Endothelial cell of umbilical vein (primary cell): ENCODE results near the gene RUNX2. TPM values are rescaled to one million over a fixed set of nuclear protein-coding genes. Genes with fewer than 3 reads are reported as not detected.

Experiments
- BruUV-seq: library from RNA; stranded (reverse); fragments of 400-500 nt; replicated peaks from 2 replicates; lab custom pipeline; 2021; lab: Mats Ljungman, UMichigan
- CTCF ChIA-PET: fragments of 300-600, 350-600 bp; sonication (Branson Sonifier 250); formaldehyde crosslinking; loops from one replicate; lab custom pipeline; 2021; ENCODE audit warnings: antibody characterized with exemption, inconsistent platforms; lab: Charles Lee
- POLR2A ChIA-PET: fragments of 300-600, 350-600 bp; sonication (Branson Sonifier 250); formaldehyde crosslinking; loops from one replicate; lab custom pipeline; 2021; ENCODE audit warnings: antibody characterized with exemption, inconsistent platforms; lab: Charles Lee
- DNase-seq: peaks from one replicate; pipeline ENCODE4 v3.0.0-alpha.2; 2011; ENCODE audit warnings: low read depth, low spot score
- FAIRE-seq: peaks from 2 replicates; lab custom pipeline; 2011; peaks lifted over from hg19 to GRCh38; lab: Jason Lieb, UNC
- H2AFZ ChIP-seq: 2 replicates; pipeline ENCODE4 v1.6.0; 2012; ENCODE audit warnings: low read depth, low read length, control low read depth, inconsistent platforms
- H3K27ac ChIP-seq: 2 replicates; pipeline ENCODE4 v1.5.1; 2011; ENCODE audit warnings: low read depth, mild to moderate bottlenecking, control low read depth, low read length, moderate library complexity; ENCODE audit not compliant: insufficient read depth
- H3K27me3 ChIP-seq, 2 experiments: 2 replicates each; pipeline versions ENCODE4 v1.6.0 to v1.6.1; 2011; ENCODE audit warnings: low read length in 2 of 2, mixed read lengths in 1 of 2; ENCODE audit not compliant: control insufficient read depth in 2 of 2, insufficient read depth in 2 of 2
- H3K36me3 ChIP-seq, 2 experiments: 2 replicates in 1 of 2; 3 replicates in 1 of 2; pipeline ENCODE4 v1.5.1; 2011; ENCODE audit warnings: low read length in 2 of 2, mild to moderate bottlenecking in 1 of 2, moderate library complexity in 1 of 2; ENCODE audit not compliant: control insufficient read depth in 2 of 2, insufficient read depth in 2 of 2; ENCODE audit errors: extremely low read depth in 1 of 2
- H3K4me1 ChIP-seq: 3 replicates; pipeline ENCODE4 v1.5.1; 2011; ENCODE audit warnings: mild to moderate bottlenecking, low read length; ENCODE audit not compliant: control insufficient read depth, insufficient read depth; ENCODE audit errors: extremely low read depth
- H3K4me2 ChIP-seq: 2 replicates; pipeline ENCODE4 v1.6.1; 2011; ENCODE audit warnings: low read length, control low read depth, mixed read lengths; ENCODE audit not compliant: insufficient read depth
- H3K4me3 ChIP-seq, 3 experiments: fragments of 200-600 bp in 1 of 3; sonication (generic), shearing (Covaris generic) in 1 of 3; replicated peaks in 1 of 3; 2 replicates each; pipeline ENCODE4 v1.5.1; 2011 to 2016; ENCODE audit warnings: control low read depth in 3 of 3, low read length in 3 of 3, mild to moderate bottlenecking in 2 of 3, inconsistent platforms in 1 of 3, low read depth in 1 of 3, moderate library complexity in 1 of 3; ENCODE audit not compliant: insufficient read depth in 1 of 3
- H3K79me2 ChIP-seq: 2 replicates; pipeline ENCODE4 v1.6.0; 2012; ENCODE audit warnings: low read length, inconsistent platforms; ENCODE audit not compliant: control insufficient read depth, insufficient read depth
- H3K9ac ChIP-seq: replicated peaks from 2 replicates; pipeline ENCODE3; 2011; ENCODE audit warnings: low read length, control low read depth; ENCODE audit not compliant: insufficient read depth; ENCODE audit errors: extremely low read depth
- H3K9me1 ChIP-seq: replicated peaks from 3 replicates; pipeline ENCODE4 v1.6.0; 2011; ENCODE audit warnings: mild to moderate bottlenecking, low read length; ENCODE audit not compliant: control insufficient read depth, insufficient read depth; ENCODE audit errors: extremely low read depth
- H3K9me3 ChIP-seq: replicated peaks from 2 replicates; pipeline ENCODE4 v1.5.1; 2012; ENCODE audit warnings: low read length, inconsistent platforms; ENCODE audit not compliant: control insufficient read depth, insufficient read depth
- H4K20me1 ChIP-seq: replicated peaks from 2 replicates; pipeline ENCODE3; 2011; ENCODE audit warnings: mild to moderate bottlenecking, low read length; ENCODE audit not compliant: control insufficient read depth, insufficient read depth; ENCODE audit errors: extremely low read depth
- CTCF ChIP-seq, 2 donors: IDR thresholded peaks; 1 replicate in 1 of 2; 2 replicates in 1 of 2; pipeline ENCODE4 v1.5.1; 2011; ENCODE audit warnings: low read length in 2 of 2, mild to moderate bottlenecking in 2 of 2, moderate library complexity in 2 of 2, control low read depth in 1 of 2, inconsistent platforms in 1 of 2, low read depth in 1 of 2; ENCODE audit not compliant: insufficient read depth in 1 of 2; ENCODE audit errors: extremely low read depth in 1 of 2
- EZH2 ChIP-seq: IDR thresholded peaks from 2 replicates; pipeline ENCODE4 v1.6.1; 2012; ENCODE audit warnings: borderline replicate concordance, low read depth, mild to moderate bottlenecking, moderate library complexity, low read length, inconsistent platforms; ENCODE audit not compliant: severe bottlenecking
- FOS ChIP-seq: IDR thresholded peaks from 2 replicates; pipeline ENCODE4 v1.6.1; 2011; ENCODE audit warnings: mild to moderate bottlenecking, low read length, moderate library complexity, borderline replicate concordance; ENCODE audit not compliant: insufficient read depth
- GATA2 ChIP-seq: IDR thresholded peaks from 2 replicates; pipeline ENCODE4 v1.7.0; 2011; ENCODE audit warnings: low read depth, mild to moderate bottlenecking, moderate library complexity, mixed read lengths, low read length; ENCODE audit not compliant: insufficient read length, insufficient read depth
- JUN ChIP-seq: IDR thresholded peaks from 2 replicates; pipeline ENCODE4 v1.6.1; 2011; ENCODE audit warnings: borderline replicate concordance, low read depth; ENCODE audit not compliant: insufficient read length, insufficient read depth
- MAX ChIP-seq: IDR thresholded peaks from 2 replicates; pipeline ENCODE4 v1.6.1; 2011; ENCODE audit not compliant: insufficient read depth, insufficient read length
- MYC ChIP-seq: IDR thresholded peaks from one replicate; pipeline ENCODE4 v1.6.1; 2011; ENCODE audit warnings: mild to moderate bottlenecking, low read depth, low read length
- POLR2A ChIP-seq: IDR thresholded peaks from 2 replicates; pipeline ENCODE4 v1.6.1; 2012; ENCODE audit warnings: low read depth, mild to moderate bottlenecking, control low read depth, low read length
- POLR2AphosphoS5 ChIP-seq: IDR thresholded peaks from 2 replicates; pipeline ENCODE4 v1.6.1; 2012; ENCODE audit warnings: low read depth, mild to moderate bottlenecking, control low read depth, low read length, moderate library complexity; ENCODE audit not compliant: insufficient read depth
- dilution Hi-C: fragments of 300-500 bp; cut with MboI; formaldehyde crosslinking; loops from one replicate; pipeline ENCODE4 v1.15.0; 2019; ENCODE audit warnings: low sequenced_read_pairs; ENCODE audit not compliant: extremely low pct_ligation_motif_present
- intact Hi-C: fragments of 100-400 bp; cut with micrococcal nuclease; formaldehyde crosslinking; loops from one replicate; pipeline ENCODE4 v1.10.0; 2022
- polyA plus RNA-seq, 4 experiments: library from polyadenylated mRNA; depleted of rRNA in 3 of 4; stranded (reverse) in 3 of 4; unstranded in 1 of 4; fragments of >200 nt; gene quantifications; 2 replicates each; pipeline versions ENCODE4 v1.2.1 to v1.2.3, GENCODE V29; 2011 to 2012; ENCODE audit warnings: missing spikeins in 1 of 4
- total RNA-seq: library from RNA; stranded (reverse); gene quantifications from 2 replicates; pipeline ENCODE4 v1.2.3, GENCODE V29; 2021

RUNX2 gene
- total and polyA plus RNA-seq, 2 donors (not counting 3 experiments of a cell fraction or from before 2014, with no cell fraction given) = 0.06 TPM; not detected in 1

GRCh38 chr6:45364466-45364865, 36.3 kb downstream of the RUNX2 start:
- Histone ChIP-seq H3K9ac (no peak overlapping the region), H3K27me3 (no peaks in the 10 kb centered on the region), H3K79me2 (no peaks in the 10 kb centered on the region), H3K27ac (no peak overlapping the region), H3K9me1 (no peaks in the 10 kb centered on the region), H3K4me2 (no peak overlapping the region), H2AFZ (no peak overlapping the region), H3K4me3 (no peak overlapping the region), H4K20me1 (no peaks in the 10 kb centered on the region), H3K36me3 (no peaks in the 10 kb centered on the region), H3K9me3 (no peaks in the 10 kb centered on the region), H3K4me1 (no peaks in the 10 kb centered on the region)
- no TSS peak for BruUV-seq
- POLR2A ChIA-PET = no interaction called here
- CTCF ChIA-PET = interaction anchor here (0.9 kb wide), 1 partner anchor 13 kb away, joined by 3 read pairs; no protein-coding TSS in a partner anchor
- DNase-seq (no peak), FAIRE-seq (no peak)
- intact Hi-C loops (no loop called here), dilution Hi-C loops (no loop called here)
- TF ChIP-seq FOS (no peak), MAX (no peak), EZH2 (no peak), POLR2AphosphoS5 (no peak), MYC (no peak), CTCF (IDR thresholded peaks at IDR 0.05; ENCODE audit: extremely low read depth in 1 of 2, insufficient read depth in 1 of 2, low read depth in 1 of 2, low read length in 2 of 2) (no peak), GATA2 (no peak), POLR2A (no peak), JUN (no peak)
